Spleen (tissue), 11 donors: ENCODE results near the gene NUB1. TPM values are rescaled to one million over a fixed set of nuclear protein-coding genes. Genes with fewer than 3 reads are reported as not detected.

Experiments used
- DNase-seq: peaks from one replicate; pipeline ENCODE4 v3.0.0-alpha.2; 2020
- H3K27ac ChIP-seq, 8 donors: fragments of 200-600 bp; sonication (generic) in 7 of 8; 1 replicate in 4 of 8; 2 replicates in 4 of 8; pipeline versions ENCODE4 v1.5.0 to v1.8.0; 2016 to 2021; ENCODE audit warnings: inconsistent platforms in 4 of 8, mild to moderate bottlenecking in 4 of 8, moderate library complexity in 1 of 8
- H3K27me3 ChIP-seq, 7 donors: fragments of 200-600 bp; sonication (generic) in 6 of 7; replicated peaks in 1 of 7; 1 replicate in 4 of 7; 2 replicates in 3 of 7; pipeline versions ENCODE4 v1.5.0 to v1.8.0; 2016 to 2021; ENCODE audit warnings: inconsistent platforms in 3 of 7, mild to moderate bottlenecking in 1 of 7
- H3K36me3 ChIP-seq, 6 donors: fragments of 200-600 bp; sonication (generic) in 5 of 6; 1 replicate in 4 of 6; 2 replicates in 2 of 6; pipeline versions ENCODE4 v1.5.0 to v1.8.0; 2016 to 2021; ENCODE audit warnings: inconsistent platforms in 2 of 6
- H3K4me1 ChIP-seq, 6 donors: fragments of 200-600 bp; sonication (generic) in 5 of 6; 1 replicate in 3 of 6; 2 replicates in 3 of 6; pipeline versions ENCODE4 v1.5.0 to v1.8.0; 2016 to 2021; ENCODE audit warnings: inconsistent platforms in 3 of 6
- H3K4me3 ChIP-seq, 8 donors: fragments of 200-600 bp; sonication (generic) in 7 of 8; 1 replicate in 4 of 8; 2 replicates in 4 of 8; pipeline versions ENCODE4 v1.5.0 to v1.8.0; 2016 to 2021; ENCODE audit warnings: inconsistent platforms in 4 of 8, mild to moderate bottlenecking in 4 of 8, moderate library complexity in 2 of 8
- H3K9me3 ChIP-seq, 8 donors: fragments of 200-600 bp; sonication (generic) in 7 of 8; 1 replicate in 4 of 8; 2 replicates in 4 of 8; pipeline versions ENCODE4 v1.5.0 to v1.8.0; 2016 to 2021; ENCODE audit warnings: inconsistent platforms in 4 of 8
- POLR2A ChIP-seq, 3 donors: fragments of 450-650 bp; IDR thresholded peaks; one replicate each; pipeline ENCODE4 v1.5.1; 2017; ENCODE audit warnings: antibody characterized with exemption in 3 of 3, mild to moderate bottlenecking in 1 of 3
- POLR2AphosphoS5 ChIP-seq, 3 donors: sonication (generic); formaldehyde crosslinking; IDR thresholded peaks; one replicate each; pipeline ENCODE4 v1.5.1; 2017; ENCODE audit warnings: antibody characterized with exemption in 3 of 3
- WGBS, 5 donors: extraction: QIAGEN DNeasy Blood & Tissue Kit in 3 of 5; methylation state at CpG; one replicate each; pipeline versions ENCODE4 v1.1.5 to v1.1.7; 2013 to 2018; 5-methylcytosine and 5-hydroxymethylcytosine counted together
- intact Hi-C: fragments of 100-400 bp; cut with DNase I; formaldehyde crosslinking; loops from one replicate; pipeline ENCODE4 v1.15.0; 2023; ENCODE audit warnings: low total_unique reads
- polyA plus RNA-seq, 3 donors: library from polyadenylated mRNA; stranded (reverse); fragments of 200-250 nt; gene quantifications; one replicate each; pipeline ENCODE4 v1.2.1, GENCODE V29; 2013
- total RNA-seq, 7 donors: library from RNA; depleted of rRNA in 3 of 7; stranded (reverse); fragments of >200 nt in 3 of 7; fragmentation: NEBNext Ultra II Directional in 4 of 7; extraction: Animal tissue kit (Norgen Biotek cat#: 25700) in 4 of 7; gene quantifications; one replicate each; pipeline versions ENCODE4 v1.1.0 to v1.2.1, GENCODE V29; 2016 to 2021
- TF ChIP-seq, protein P1 (sequence below), 11 experiments: fragments of 200-600 bp in 7 of 11; fragments of 450-650 bp in 4 of 11; sonication (generic) in 4 of 11; IDR thresholded peaks in 8 of 11; conservative IDR thresholded peaks in 3 of 11; 1 replicate in 7 of 11; 2 replicates in 4 of 11; pipeline versions ENCODE4 v1.4.0 to v1.8.0; 2016 to 2021; ENCODE audit warnings: antibody characterized with exemption in 11 of 11, inconsistent platforms in 4 of 11, mild to moderate bottlenecking in 1 of 11
- donor health status: healthy with polysubstance abuse.
- donor health status: DM: no; HTN: no; CAD: no; lungs with moderate emphysema.
- donor health status: DM: no; HTN: no; CAD: no.
- donor health status: Bipolar disorder and iron deficiency.
- donor health status: healthy.
- donor health status: DM: no; HTN: no; CAD: no.
- donor health status: DM: yes; HTN: yes; CAD: no.

The NUB1 gene
- total and polyA plus RNA-seq, 10 donors: 25.2 to 80.9 (median 64.5) TPM

GRCh38 chr7:151306860-151307259 is 34.8 kb upstream of the NUB1 start:
- Histone ChIP-seq H3K9me3 (peaks cover 0 to 9% (median 8%) of the 10 kb centered on the region in 8 donors), H3K4me1 (peaks cover 7 to 30% (median 12%) of the 10 kb centered on the region in 6 donors), H3K36me3 (no peaks in the 10 kb centered on the region), H3K4me3 (no peak overlapping the region), H3K27ac (no peak overlapping the region), H3K27me3 (peaks cover 5 to 56% (median 23%) of the 10 kb centered on the region in 7 donors)
- TF ChIP-seq POLR2A (IDR thresholded peaks at IDR 0.05) (no peak), POLR2AphosphoS5 (IDR thresholded peaks at IDR 0.05) (no peak)
- TF ChIP-seq, protein P1, sequence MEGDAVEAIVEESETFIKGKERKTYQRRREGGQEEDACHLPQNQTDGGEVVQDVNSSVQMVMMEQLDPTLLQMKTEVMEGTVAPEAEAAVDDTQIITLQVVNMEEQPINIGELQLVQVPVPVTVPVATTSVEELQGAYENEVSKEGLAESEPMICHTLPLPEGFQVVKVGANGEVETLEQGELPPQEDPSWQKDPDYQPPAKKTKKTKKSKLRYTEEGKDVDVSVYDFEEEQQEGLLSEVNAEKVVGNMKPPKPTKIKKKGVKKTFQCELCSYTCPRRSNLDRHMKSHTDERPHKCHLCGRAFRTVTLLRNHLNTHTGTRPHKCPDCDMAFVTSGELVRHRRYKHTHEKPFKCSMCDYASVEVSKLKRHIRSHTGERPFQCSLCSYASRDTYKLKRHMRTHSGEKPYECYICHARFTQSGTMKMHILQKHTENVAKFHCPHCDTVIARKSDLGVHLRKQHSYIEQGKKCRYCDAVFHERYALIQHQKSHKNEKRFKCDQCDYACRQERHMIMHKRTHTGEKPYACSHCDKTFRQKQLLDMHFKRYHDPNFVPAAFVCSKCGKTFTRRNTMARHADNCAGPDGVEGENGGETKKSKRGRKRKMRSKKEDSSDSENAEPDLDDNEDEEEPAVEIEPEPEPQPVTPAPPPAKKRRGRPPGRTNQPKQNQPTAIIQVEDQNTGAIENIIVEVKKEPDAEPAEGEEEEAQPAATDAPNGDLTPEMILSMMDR (IDR thresholded peaks at IDR 0.05 in 8 of 11, conservative IDR thresholded peaks at IDR 0.05 in 3 of 11): no peak
- no peak for DNase-seq
- 71 to 91% (median 79%) methylated on average over 3 of the region's 3 CpGs for WGBS, 5 donors
- intact Hi-C loops: loop anchor here (10.0 kb wide), 2 partner anchors 62 to 182 kb away; partner anchors contain the start of gene SMARCD3

GRCh38 chr7:151307536-151307935 is 34.1 kb upstream of the NUB1 start:
- H3K4me1 ChIP-seq: peaks cover 7 to 30% (median 12%) of the 10 kb centered on the region in 6 donors
- no peak for DNase-seq
- H3K27me3 ChIP-seq: peaks cover 5 to 50% (median 19%) of the 10 kb centered on the region in 7 donors
- H3K9me3 ChIP-seq: peaks cover 0 to 11% (median 8%) of the 10 kb centered on the region in 8 donors
- no peak overlapping the region for H3K27ac ChIP-seq
- WGBS, 5 donors: 76 to 90% (median 85%) methylated on average over 7 of the region's 7 CpGs
- TF ChIP-seq POLR2A (IDR thresholded peaks at IDR 0.05): no peak
- no peak for TF ChIP-seq POLR2AphosphoS5 (IDR thresholded peaks at IDR 0.05)
- TF ChIP-seq, protein P1 (IDR thresholded peaks at IDR 0.05 in 8 of 11, conservative IDR thresholded peaks at IDR 0.05 in 3 of 11): no peak
- intact Hi-C loops: loop anchor here (10.0 kb wide), 2 partner anchors 63 to 183 kb away; partner anchors contain the start of gene SMARCD3
- no peak overlapping the region for H3K4me3 ChIP-seq
- no peaks in the 10 kb centered on the region for H3K36me3 ChIP-seq

GRCh38 chr7:151308256-151308655 is 33.4 kb upstream of the NUB1 start:
- no peaks in the 10 kb centered on the region for H3K36me3 ChIP-seq
- WGBS, 5 donors: 86 to 94% (median 90%) methylated on average over 5 to 6 of the region's 6 CpGs
- peaks cover 6 to 27% (median 10%) of the 10 kb centered on the region in 6 donors for H3K4me1 ChIP-seq

GRCh38 chr7:151308791-151309190 is 32.8 kb upstream of the NUB1 start:
- intact Hi-C loops: loop anchor here (10.0 kb wide), 2 partner anchors 64 to 184 kb away; partner anchors contain the start of gene SMARCD3
- H3K36me3 ChIP-seq: no peaks in the 10 kb centered on the region
- H3K27me3 ChIP-seq: peaks cover under 1 to 37% (median 8%) of the 10 kb centered on the region in 7 donors
- TF ChIP-seq POLR2AphosphoS5 (IDR thresholded peaks at IDR 0.05): no peak
- peaks cover 0 to 11% (median 8%) of the 10 kb centered on the region in 8 donors for H3K9me3 ChIP-seq
- H3K27ac ChIP-seq: peak overlapping the region in 2 of 8 donors; percentile 37 to 54
- no peak overlapping the region for H3K4me3 ChIP-seq
- DNase-seq: no peak
- peaks cover under 1 to 22% (median 4%) of the 10 kb centered on the region in 6 donors for H3K4me1 ChIP-seq
- 80 to 86% (median 83%) methylated on average over 8 of the region's 8 CpGs for WGBS, 5 donors

More at GRCh38 chr7:151308256-151308655, 33.4 kb upstream of the NUB1 start:
- Histone ChIP-seq H3K4me3 (no peak overlapping the region), H3K27ac (no peak overlapping the region), H3K27me3 (peaks cover 5 to 42% (median 12%) of the 10 kb centered on the region in 7 donors), H3K9me3 (peaks cover 0 to 11% (median 8%) of the 10 kb centered on the region in 8 donors)
- no peak for DNase-seq
- TF ChIP-seq POLR2AphosphoS5 (IDR thresholded peaks at IDR 0.05) (no peak), POLR2A (IDR thresholded peaks at IDR 0.05) (no peak)
- TF ChIP-seq, protein P1 (IDR thresholded peaks at IDR 0.05 in 8 of 11, conservative IDR thresholded peaks at IDR 0.05 in 3 of 11): no peak
- intact Hi-C loops: loop anchor here (10.0 kb wide), 2 partner anchors 63 to 183 kb away; partner anchors contain the start of gene SMARCD3
